C1 segment of cervical spinal cord (tissue), 14 donors: ENCODE measurements around the gene METTL22.

Source experiments
- DNase-seq, 14 donors: peaks; one replicate each; lab custom pipeline; 2025; lab: John Stamatoyannopoulos, UW

Gene METTL22

DNA sequence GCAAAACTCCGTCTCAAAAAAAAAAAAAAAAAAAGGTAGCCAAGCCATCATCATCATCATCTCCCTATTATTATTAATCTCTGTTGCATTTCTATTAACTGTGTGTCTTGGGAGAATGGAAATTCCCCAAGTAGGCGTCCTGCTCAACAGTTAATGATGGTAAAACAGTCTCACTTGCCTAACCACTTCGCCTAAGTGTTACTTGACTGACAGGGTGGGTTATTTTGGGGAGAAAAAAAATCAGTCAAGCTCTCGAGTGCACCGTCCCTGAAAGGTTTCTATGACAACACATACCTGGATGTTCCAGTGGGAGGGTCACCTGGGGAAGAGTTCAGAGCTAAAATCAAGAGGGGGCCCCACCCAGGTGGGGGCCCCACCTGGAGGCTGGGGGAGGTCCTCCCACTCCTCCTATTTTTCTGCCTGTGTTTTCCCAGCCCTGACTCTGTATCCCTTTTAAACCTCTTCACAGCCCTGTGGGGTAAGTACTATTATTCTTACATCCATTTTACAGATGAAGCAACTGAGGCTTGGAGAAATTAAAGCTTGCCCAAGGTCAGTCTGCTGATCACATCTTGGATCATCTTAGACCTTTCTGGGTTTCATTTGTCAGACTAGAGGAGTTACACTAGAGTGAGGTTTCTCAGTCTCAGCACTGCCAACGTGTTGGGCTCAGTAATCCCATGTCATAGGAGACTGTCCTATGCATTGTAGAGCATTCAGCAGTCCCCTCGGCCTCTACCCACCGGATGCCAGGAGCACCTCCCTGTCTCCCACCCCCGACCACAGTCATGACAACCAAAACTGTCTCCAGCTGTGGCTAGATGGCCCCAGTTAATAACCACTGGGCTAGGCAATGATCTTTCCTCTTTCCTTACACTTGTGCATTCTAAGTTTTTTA is 41.9 kb downstream of the METTL22 start:
- no peak for DNase-seq

DNA sequence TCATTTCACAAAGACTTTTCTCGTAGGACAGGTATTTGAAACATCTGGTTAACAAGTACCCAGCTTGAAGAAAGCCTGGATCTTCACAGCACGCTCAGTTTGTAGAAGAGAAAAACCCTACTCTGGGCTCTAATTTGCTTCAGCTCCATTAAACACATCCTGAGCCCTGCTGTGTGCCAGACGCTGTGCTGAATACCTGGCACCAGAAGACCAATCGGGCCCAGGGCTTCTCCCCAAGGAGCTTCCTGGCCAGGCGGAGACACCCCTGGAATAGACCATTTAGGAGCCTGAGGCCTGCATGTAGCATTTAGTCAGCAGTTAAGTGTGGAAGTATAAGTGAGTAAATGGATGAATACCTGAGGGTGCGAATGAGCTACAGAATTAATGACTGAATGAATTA is 44.0 kb downstream of the METTL22 start:
- DNase-seq, result no peak

DNA sequence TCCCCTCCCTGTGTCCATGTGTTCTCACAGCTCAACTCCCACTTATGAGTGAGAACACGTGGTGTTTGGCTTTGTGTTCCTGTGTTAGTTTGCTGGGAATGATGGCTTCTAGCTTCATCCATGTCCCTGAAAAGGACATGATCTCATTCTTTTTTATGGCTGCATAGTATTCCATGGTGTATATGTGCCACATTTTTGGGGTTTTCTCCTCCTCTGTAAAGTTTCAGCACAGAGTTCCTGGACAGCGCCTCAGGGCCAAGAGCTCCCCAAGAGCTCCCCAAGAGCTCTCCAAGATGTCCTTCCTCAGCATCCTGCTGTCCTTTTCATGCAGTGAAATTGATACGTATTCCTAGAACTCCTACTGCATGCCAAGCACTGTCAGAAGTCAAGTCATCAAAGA is 46.0 kb downstream of the METTL22 start:
- no peak for DNase-seq

DNA sequence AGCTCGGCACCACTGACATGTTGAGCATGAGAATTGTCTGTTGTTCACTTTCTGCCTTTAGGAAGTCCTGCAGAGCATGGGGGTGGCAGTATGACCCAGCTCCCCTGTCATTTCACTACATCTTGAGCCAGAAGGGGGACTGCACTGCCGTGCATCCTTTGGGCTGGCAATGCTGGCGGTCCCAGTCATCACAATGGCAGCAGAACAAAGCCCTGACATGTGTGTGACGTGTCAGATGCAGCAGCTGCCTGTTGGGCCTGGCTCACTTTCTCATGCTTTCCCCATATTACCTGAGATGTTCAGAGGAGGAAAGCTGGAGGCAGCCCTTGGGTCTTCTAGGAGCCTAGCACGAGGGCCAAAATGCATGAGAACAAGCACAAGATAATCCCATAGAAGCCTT is 46.6 kb downstream of the METTL22 start:
- no peak for DNase-seq

DNA sequence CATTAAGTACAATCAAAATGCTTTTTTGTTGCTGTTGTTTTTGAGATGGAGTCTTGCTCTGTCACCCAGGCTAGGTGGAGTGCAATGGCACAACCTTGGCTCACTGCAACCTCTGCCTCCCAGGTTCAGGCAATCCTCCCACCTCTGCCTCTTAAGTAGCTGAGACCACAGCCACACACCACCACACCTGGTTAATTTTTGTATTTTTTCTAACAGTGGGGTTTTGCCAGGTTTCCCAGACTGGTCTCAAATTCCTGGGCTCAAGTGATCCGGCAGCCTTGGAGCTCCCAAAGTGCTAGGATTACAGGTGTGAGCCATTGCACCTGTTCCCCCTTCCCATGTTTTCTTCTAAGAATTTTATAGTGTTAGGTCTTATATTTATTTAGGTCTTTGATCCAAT is 48.0 kb downstream of the METTL22 start:
- DNase-seq, result no peak

DNA sequence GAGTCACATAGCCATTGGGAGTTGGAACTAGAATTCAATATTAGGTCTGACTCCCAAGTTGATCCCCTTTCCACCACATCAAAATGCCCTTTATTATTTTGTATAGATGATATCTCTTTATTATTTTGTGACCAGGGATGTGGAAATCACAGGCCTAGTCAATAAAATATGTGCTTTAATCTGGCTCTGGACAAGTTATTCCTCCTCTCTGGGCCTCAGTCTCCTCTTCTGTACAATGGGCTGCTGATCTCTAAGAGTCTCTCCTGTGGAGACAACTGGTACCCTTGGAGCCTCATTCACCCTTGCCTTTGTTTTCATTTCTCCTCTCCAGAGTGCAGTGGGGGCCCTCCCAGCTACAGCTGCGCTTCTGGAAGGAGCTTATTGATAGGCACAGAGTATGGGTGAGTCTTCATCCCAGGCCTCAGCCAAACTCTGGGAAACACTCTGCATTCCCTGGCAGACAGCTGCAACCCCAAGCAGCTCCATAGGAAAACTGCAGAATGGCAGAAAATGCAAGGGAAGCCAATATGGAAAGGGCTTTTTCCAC is 48.6 kb downstream of the METTL22 start:
- no peak for DNase-seq

DNA sequence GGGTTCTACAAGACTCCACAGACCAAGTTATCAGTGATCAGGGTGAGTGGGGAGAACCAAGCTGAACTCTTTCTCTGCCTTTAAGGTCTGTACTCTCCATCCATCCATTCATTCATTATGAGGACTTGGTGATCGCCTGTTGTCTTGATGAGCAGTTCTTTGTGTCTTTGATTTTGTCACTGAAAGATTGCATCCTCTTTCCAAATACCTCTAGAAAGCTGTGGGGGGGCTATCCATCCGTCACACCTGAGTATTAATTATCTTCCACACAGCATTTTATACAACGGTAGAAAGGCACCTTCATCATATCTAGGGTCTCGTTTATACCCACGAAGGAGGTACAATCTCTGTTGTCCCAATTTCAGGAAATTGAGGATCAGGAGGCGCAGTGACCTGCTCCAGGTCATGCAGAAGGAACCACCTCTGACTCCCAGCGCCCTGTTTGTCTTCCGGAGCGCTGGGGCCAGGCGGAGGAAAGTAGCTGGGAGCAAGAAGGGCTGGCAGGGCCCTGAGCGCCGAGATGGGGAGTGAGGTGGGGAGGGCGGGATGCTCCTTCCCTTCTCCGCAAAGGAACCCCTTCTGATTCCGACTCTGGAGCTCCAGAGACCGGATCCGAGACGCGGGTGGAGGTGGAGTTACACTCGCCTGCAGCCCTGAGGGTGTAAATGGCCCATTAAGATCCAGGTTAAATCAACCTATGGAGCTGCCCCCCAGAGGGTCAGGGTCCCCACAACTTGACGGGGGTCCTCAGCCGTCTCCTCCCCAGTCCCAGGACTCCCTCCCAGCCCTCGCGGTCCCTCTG is 52.3 kb downstream of the METTL22 start:
- peak in 1 of 14 donors; percentile 63 for DNase-seq

DNA sequence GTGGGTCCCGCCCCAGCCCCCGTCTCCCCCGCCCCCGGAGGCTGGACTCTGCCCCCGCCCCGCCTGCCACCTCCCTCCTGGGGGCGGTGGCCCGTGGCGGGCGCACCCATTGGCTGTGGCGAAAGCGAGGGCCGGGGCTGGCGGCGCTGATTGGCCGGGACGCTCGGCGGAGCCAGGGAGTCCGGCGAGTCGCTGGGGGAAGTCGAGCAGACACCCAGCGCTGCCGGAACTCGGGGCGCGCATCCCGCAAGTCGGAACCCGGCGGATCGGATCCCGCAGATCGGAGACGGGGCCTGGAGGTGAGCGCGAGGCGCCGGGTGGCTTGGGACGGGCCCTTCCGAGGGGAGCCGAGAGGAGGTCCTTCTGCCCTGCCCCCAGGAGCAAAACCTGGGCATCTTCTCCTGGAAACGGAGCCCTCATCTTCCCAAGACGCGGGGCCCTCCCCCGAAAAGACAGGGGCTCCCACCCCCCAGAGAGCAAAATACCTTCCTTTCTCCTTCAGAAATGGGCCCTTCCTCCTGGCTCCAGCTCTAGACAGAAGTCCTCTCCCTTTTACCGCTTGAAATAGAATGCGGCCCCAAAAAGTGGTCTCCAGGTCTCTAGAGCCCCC is 53.0 kb downstream of the METTL22 start, which contains the start of gene ABAT:
Gene ABAT, plus strand, starts transcription at position 205 of the 610 bp plus-strand sequence. CDS start 61,123 bp downstream, outside the sequence.
- DNase-seq, result peak; percentile 60 to 96 (median 88)

DNA sequence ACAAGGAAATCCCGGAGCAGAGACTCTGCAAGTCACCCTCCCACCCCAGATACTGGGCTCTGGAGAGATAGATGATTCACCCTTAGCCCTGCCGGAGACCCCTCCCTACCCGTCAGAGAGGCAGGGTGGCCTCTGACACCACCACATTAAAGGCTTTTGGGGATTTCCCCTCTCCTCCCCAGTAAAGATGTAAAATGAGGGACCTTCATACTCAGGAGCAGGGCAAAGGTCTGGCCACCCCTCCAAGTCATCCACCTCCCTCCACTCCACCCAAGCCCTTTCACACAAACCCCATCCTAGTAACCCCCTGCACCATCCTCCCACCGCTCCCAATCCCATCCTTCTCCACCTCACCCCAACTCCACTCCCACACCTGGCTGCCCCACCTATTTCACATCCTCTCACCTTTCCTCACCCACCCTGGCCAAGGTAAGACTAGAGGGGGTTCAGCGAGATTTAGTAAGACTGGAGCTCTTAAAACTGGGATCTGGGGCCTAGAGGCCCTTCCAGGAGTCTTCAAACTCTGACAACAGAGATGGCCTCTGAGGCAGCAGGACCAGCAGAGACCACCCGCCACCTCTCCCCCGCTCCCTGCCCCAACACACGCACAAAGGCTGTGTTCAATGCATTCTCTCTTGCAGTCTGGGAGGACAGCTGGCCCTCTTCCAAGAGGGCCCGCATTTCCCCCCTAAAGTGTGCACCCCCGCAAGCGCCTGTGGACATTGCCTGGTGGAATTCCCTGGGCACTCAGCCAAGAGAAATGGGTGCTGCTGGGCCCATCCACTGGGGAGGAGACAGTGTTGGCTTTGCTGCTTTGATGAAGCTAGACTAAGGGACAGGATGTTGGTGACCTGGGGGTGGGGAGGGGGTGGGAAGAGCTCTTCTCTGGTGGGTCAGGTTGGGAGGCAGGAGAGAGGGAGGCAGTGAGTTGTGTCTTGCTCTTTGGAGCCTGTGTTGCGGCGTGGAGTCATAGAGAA is 54.0 kb downstream of the METTL22 start:
- peak in 1 of 14 donors; percentile 1 for DNase-seq

DNA sequence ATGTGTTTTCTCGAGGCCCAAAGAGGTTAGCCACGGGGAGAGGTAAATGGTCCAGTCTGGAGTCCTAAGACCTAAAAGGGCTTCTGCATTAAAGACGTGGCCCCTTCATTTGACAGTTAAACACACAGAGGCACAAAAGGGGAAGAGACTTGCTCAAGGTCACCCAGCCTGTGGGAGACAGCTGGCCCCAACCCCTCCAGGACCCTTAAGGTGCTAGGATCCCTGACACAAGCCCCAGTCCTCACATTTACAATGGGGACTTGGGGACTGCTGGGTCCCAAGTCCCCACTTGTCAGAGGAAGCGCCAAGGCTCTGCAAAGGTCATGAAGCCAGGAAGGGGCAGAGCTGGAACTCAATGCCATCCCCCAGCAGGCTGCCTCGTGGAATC is 54.7 kb downstream of the METTL22 start:
- DNase-seq, result no peak

DNA sequence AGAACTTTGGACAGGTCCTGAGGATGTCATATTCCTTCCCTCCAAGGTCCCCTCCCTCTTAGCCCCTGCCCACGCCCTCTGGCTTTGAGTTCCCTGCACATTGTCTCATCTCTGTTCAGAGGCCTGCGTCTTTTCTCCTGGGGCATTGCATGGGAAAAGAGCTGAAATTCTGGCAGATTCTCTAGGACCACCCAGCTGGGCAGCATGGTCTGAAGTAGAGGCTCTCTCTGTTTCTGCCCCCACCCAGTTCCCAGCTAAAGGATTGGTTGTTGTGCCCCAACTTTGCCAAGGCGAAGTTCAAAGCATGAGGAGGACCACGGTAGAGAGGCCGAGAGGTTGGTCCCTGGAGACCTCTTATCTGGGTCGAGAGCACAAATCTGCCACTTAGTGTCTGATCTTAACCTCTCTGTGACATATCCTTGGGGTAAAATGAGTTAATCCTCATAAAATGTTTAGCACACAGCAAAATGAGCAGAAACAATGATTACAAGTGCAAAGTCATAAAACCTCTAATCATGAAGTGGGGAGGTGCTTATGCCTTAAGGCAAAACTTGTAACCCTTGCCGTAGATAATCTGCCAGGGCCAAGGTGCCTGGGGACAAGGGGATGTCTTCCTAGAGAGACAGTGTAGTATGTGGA is 55.4 kb downstream of the METTL22 start:
- DNase-seq, result no peak

DNA sequence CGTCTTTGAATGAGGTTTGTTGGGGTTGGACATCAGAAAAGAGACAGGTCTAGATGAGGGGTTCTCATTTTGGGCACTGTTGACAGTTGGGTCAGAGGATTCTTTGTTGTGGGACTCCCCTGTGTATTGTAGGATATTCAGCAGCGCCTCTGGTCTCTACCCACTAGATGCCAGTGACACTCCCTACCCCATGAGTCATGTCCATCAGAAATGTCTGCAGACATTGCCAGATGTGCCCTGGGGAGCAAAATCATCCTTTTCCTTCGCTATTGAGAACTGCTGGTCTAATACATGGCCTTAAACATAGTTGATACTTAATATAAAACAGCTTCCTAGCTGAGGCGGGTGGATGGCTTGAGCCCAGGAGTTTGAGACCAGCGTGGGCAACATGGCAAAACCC is 56.0 kb downstream of the METTL22 start:
- DNase-seq, result no peak

DNA sequence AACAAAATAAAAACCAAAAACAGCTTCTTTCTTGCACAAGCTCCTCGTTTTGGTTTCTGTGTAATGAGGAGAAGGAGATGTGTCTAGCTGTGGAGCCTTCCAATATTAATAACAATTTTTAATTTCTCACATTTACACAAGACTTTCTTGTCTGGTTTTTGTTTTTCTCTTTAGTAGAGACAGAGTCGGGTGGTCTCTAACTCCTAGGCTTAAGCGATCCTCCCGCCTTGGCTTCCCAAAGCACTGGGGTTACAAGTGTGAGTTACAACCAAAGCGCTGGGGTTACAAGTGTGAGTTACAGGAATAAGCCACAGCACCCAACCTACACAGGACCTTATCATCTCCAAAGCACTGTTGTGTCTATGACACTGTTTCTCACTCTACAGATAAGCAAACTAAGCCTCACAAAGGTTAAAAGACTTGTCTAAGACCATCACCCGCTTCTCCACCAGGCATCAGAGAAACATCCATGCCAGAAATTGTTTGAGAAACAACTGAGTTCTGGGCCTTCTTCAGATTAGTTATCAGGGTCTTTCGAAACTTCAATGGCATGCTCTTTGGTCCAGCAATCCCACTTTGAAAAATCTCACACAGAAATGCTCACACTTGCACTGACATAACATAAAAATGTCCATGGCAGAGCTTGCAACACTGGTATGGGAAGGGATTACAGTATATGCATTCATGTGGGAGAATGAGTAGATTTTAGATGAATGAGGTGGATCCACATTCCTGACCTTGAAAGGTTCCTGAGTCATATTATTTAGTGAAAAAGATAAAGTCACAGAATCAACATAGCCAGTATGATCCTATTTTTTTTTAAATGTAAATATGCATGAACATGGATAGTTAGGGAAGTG is 56.8 kb downstream of the METTL22 start:
- no peak for DNase-seq

DNA sequence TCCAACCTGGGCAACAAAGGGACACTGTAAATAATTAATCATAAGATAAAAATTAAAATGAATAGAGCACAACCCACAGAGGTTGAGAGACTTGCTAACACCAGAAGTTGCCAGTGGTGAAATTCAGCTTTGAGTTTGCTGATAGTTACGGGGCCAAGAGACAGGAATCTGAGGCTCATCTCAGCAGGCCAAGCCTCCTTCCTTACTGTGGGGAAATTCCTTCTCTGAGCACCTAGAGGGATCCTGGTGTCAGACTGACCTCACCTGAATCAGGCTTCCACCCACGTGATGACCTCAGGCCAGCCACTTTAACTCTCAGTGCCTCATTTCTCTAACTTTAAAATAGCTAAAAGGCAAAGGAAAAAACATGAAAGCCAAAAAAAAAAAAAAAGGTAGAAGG is 57.7 kb downstream of the METTL22 start:
- no peak for DNase-seq

DNA sequence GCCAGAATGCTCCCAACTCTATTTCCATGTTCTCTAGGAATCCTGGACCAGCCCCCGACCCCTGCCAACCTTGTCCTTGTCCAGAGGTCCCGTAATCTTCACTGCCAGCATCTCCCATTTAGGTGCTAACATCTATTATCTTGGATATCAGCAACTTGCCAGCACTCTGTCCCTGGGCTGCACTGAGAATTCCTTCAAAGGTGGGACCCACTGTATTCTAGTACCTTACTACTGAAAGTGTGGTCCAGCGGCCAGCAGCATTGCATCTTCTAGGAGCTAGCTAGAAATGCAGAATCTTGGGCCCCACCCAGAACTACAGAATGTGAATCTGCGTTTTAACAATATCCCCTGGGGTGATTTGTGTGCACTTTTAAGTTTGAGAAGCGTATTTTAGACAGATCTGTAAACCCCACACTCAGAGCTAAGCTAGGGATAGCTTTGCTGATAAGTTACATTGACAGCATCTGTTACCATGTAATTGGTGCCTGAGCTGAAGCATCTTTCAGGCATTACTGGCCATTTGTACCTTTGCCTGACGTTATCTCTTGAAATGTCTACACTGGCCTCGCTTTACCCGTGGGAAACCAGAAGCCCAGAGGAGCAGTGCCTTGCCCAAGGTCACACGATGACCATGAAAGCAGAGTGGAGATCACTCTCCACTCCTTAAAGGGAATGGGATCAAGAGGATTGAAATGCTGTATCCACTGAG is 61.2 kb downstream of the METTL22 start:
- DNase-seq, result no peak

DNA sequence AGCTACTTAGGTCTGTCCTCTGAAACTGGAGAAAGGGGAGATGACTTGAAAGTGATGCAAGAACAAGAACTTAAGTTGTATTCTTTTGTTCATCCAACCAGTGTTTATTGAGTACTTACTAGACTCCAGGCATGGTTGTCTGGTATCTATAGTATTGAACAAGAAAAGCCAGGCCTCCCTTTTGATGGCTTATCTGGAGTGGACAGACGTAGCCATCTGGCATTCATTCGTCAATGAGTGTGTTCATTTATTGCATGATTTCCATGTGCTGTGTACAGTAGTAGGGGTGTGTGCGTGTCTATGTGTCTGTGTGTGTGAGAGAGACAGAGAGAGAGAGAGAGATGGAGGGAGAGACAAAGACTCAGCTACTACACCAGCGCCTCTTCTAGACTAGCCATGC is 62.1 kb downstream of the METTL22 start:
- no peak for DNase-seq

DNA sequence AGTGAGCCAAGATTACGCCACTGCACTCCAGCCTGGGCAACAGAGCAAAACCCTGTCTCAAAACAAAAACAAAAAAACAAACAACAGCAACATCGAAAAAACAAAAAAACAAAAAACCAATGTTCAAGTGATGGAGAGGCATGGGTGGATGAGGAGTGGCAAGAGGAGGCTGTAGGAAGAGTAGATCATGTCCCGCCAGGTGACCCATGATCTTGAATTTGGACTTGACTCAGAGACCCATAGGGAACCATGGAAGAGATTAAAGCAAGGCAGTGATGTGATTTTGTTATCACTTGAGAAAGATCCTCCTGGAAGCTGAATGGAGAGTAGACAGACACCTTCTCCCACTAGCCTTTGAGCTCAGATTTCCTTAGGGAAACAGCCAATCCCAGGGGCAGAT is 64.1 kb downstream of the METTL22 start:
- no peak for DNase-seq

DNA sequence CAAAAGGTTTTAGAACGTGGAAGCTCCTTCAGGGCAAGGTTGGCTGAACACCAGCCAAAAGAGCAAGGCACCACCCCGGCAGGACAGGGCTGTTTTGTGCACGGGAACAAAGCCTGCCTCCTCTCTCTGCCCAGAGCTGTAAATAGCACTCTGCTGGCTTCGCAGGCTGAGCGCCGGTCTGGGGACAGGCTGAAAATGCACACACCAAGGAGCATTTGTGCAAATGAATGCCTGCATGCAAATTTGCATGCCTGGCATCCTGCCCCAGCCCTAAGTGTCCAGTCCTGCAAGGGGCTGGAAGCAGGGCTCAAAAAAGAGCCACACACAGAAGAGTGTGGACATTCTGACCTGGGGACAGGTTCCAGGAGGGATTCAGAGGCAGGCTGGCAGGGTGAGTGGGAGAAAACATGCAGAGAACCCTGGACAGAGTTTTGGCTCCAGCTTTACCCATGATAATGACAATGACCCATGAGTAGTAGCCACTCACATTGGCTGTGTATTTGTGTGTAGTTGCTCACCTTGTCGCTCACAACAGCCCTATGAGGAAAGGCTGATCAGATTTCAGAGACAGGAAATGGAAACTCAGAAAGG is 64.6 kb downstream of the METTL22 start:
- peak in 12 of 14 donors; percentile 8 to 92 (median 28) for DNase-seq
